Measurements from ENCODE around the gene HS3ST3A1. TPM values are rescaled to one million over a fixed set of nuclear protein-coding genes. Genes with fewer than 3 reads are reported as not detected.

HS3ST3A1 gene
- total RNA-seq, 4 donors from 2014 or later, result 1.5 to 20.6 TPM; not detected in 2

DNA sequence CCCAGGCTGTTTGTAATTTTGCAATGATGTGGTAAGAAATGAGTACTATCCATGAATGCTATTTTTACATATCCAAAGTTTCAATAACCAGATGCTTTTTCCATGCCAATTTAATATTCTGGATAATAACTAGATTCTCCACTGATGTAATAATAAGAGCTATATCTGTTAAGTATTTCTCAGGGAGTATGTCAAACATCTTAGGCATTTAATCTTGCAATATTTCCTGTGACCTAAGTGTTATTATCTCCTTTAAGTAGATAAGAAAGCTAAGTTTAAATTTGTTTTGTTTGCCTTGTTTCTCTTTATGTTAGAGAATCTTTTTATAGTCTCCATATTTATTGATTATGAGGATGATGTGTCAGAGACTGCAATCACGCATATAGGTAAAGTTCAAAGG lies 32.3 kb upstream of the HS3ST3A1 start:
- DNase-seq, result no peak
- H3K36me3 ChIP-seq, result no peaks in the 10 kb centered on the region
- no peaks in the 10 kb centered on the region for H3K27me3 ChIP-seq
- H3K4me3 ChIP-seq, result no peak overlapping the region
- H3K4me1 ChIP-seq, result no peaks in the 10 kb centered on the region
- no peaks in the 10 kb centered on the region for H3K9me3 ChIP-seq
- no peak overlapping the region for H3K27ac ChIP-seq
- TF ChIP-seq POLR2A (IDR thresholded peaks at IDR 0.05) (no peak), CTCF (IDR thresholded peaks at IDR 0.05) (no peak)

DNA sequence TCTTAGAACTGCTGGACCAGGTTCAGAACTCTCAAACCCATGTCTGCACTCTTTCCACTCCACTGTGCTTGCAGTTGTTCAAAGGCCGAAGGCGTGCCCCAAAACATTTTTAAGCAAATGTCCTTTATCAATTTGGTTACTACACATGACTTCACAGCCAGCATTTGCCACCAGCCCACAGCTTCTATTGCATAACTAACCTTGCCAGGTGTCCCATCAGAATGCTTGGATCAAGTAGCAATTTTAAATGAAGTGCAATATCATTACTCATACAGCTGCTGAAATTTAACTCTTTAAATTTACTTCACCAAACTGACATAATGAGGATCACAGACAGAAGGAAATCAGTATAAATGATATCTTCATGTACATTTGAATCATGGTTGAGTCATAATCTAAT lies 29.8 kb upstream of the HS3ST3A1 start:
- Histone ChIP-seq H3K4me3 (no peak overlapping the region), H3K36me3 (no peaks in the 10 kb centered on the region), H3K9me3 (no peaks in the 10 kb centered on the region), H3K27me3 (no peaks in the 10 kb centered on the region), H3K27ac (no peak overlapping the region), H3K4me1 (no peaks in the 10 kb centered on the region)
- no peak for TF ChIP-seq POLR2A (IDR thresholded peaks at IDR 0.05)
- TF ChIP-seq CTCF (IDR thresholded peaks at IDR 0.05), result no peak
- DNase-seq, result no peak

DNA sequence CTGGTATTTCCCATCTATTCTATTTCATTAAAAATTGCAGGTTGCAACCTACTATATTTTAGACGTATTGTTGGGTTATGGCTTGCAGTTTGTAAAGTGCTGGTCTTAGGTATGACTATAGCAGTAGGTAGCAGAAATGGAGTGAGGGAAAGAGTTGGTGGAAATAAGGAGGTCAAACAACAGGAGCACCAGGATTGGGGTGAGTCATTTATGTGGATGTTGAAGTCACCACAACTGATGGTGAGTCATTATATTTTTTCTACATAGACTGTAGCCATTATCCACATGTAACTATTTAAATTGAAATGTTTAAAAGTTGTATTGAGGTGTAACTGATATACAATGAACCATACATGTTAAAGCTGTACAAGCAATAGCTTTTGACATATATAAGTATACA lies 25.0 kb upstream of the HS3ST3A1 start:
- TF ChIP-seq POLR2A (IDR thresholded peaks at IDR 0.05) (no peak), CTCF (IDR thresholded peaks at IDR 0.05) (no peak)
- Histone ChIP-seq H3K4me3 (no peak overlapping the region), H3K27me3 (no peaks in the 10 kb centered on the region)

DNA sequence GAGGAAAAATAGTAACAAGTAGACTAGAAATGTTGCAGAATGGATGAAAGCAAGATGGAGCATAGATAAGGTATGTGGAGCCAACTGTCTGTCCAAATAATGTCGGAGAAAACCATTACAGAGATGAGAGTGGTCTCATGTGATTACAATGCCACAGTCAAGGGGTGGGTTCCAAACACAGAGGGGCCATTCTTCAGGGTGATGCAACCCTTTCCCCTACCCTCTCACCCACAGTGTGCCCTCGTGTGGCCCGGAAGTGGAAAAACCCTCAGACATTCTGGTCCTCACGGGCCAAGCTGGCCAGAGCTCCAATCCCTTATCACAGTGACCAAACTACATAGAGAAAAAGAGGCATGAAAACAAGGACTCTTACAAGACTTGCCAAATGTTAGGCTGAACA lies 17.7 kb upstream of the HS3ST3A1 start:
- Histone ChIP-seq H3K27ac (no peak overlapping the region), H3K36me3 (no peaks in the 10 kb centered on the region), H3K4me3 (no peak overlapping the region), H3K4me1 (no peaks in the 10 kb centered on the region), H3K27me3 (no peaks in the 10 kb centered on the region), H3K9me3 (no peaks in the 10 kb centered on the region)
- no peak for DNase-seq
- no peak for TF ChIP-seq POLR2A (IDR thresholded peaks at IDR 0.05)
- no peak for TF ChIP-seq CTCF (IDR thresholded peaks at IDR 0.05)

More for the DNA sequence above, 25.0 kb upstream of the HS3ST3A1 start:
- H3K27ac ChIP-seq, result no peak overlapping the region
- H3K36me3 ChIP-seq, result no peaks in the 10 kb centered on the region
- H3K4me1 ChIP-seq, result no peaks in the 10 kb centered on the region
- H3K9me3 ChIP-seq, result no peaks in the 10 kb centered on the region
- DNase-seq, result no peak

GRCh38 chr17:13616031-13616430 lies 14.3 kb upstream of the HS3ST3A1 start:
- no peak for DNase-seq
- Histone ChIP-seq H3K4me1 (no peaks in the 10 kb centered on the region), H3K36me3 (no peaks in the 10 kb centered on the region), H3K27me3 (no peaks in the 10 kb centered on the region), H3K4me3 (no peak overlapping the region), H3K27ac (no peak overlapping the region), H3K9me3 (no peaks in the 10 kb centered on the region)
- TF ChIP-seq CTCF (IDR thresholded peaks at IDR 0.05), result no peak
- no peak for TF ChIP-seq POLR2A (IDR thresholded peaks at IDR 0.05)

- H3K36me3 ChIP-seq, result no peaks in the 10 kb centered on the region
- TF ChIP-seq CTCF (IDR thresholded peaks at IDR 0.05) (no peak), POLR2A (IDR thresholded peaks at IDR 0.05) (no peak)
- H3K27me3 ChIP-seq, result no peaks in the 10 kb centered on the region
- no peaks in the 10 kb centered on the region for H3K4me1 ChIP-seq
- no peak overlapping the region for H3K27ac ChIP-seq
- no peak overlapping the region for H3K4me3 ChIP-seq
- DNase-seq, result no peak
- H3K9me3 ChIP-seq, result no peaks in the 10 kb centered on the region
Measured at GRCh38 chr17:13609941-13610340, 8.2 kb upstream of the HS3ST3A1 start.
